Measurements from ENCODE around the gene CEND1.
"Not testable (repeated sequence)": the region's sequence is repeated elsewhere in the genome, so short reads cannot be mapped to it uniquely, and the experiment has no call there.

Gene CEND1

DNA sequence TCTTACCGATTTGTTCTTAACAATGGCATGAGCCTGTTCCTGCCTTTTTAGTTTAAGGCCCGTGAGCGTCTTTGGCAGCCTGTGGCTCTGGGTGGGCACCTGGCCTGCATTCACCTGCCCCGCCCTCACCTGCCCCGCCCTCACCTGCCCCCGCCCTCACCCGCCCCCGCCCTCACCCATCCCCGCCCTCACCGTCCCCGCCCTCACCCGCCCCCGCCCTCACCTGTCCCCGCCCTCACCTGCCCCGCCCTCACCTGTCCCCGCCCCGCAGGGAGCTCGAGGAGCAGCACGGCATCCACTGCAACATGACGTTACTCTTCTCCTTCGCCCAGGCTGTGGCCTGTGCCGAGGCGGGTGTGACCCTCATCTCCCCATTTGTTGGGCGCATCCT is 26.8 kb downstream of the CEND1 start:
- DNase-seq, result no peak

DNA sequence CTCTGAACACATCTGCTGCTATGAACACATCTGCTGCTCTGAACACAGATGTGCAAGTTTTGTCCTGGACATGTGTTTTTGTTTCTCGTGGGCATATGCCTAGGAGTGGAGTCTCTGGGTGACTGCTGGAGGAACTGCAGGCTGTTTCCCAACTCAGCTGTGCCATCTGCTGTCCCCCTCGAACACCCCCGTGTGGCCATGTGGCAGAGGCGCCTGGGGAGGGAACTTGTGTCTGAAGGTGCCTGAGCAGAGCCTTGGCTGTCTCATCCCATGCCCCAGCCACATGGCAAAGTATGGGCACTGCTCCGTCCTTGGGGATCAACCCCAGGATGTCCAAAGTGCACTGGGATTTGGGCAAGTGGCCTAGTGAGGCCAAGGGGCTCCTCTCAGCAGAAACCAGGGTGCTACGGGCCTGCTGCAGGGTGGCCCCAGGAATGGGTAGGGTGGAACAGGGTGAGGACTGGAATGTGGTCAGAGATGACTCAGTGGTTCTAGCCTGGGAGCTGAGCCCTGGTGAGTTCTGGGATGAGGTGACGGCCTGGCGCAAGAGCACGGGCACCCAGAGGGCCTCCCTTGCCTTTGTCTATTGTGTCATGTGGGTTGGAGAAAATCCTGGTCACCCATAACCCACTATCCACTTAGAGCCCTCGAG is 27.3 kb downstream of the CEND1 start:
- DNase-seq, result no peak

DNA sequence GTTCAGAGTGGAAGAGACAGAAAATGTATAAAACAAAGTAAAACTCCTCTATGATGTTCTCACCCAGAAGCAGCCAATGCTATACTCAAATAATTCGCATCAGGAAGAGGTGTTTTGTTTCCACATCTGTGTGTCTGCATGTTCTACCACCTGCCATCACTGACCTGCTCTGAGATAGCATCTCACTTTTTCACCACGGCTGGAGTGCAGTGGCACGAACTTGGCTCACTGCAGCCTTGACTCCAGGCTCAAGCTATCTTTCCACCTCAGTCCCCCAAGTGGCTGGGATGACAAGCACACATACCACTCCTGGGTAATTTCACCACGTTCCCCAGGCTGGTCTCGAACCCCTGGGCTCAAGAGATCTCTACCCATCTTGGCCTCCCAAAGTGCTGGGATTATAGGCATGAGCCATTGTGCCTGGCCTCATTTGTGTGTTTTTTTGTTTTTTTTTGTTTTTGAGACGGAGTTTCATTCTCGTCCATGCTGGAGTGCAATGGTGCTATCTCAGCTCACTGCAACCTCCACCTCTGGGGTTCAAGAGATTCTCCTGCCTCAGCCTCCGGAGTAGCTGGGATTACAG is 28.3 kb downstream of the CEND1 start:
- no peak for DNase-seq

DNA sequence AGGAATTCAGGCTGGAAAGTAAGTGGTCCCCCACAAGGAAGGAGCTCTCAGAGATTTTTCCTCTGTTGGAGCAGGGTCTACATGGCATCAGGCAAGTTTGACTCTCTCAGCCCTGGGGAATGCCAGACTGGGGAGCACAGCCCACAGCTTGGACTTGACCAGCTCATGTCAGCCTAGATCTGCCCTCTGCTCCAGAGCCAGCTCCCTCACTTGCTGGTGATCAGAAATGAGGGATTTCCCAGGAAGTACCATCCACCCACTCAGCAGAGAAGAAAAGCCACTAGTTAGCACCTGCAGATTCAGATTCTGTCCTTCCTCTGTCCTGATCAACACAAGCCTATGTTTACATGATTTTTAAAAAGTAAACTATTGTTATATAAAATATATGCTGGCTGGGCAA is 29.7 kb downstream of the CEND1 start:
- no peak for DNase-seq

DNA sequence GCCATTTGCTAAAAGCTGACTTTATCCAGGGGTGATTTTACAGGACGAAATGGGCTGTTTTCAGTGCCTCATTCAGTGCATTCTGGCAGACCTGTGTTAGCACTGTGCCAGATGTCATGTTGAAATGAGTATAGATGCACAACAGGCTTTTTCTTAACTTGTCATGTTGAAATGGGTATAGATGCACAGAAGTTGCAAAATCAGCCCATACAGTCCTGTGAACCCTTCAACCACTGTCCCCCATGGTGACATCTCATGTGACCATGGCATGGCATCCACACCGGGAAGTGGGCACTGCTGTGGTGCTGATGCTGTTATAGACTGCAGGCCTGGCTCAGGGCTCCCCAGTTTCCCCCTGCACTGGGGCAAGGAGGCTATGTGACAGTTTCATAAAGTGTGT is 40.2 kb downstream of the CEND1 start:
- DNase-seq, result no peak

DNA sequence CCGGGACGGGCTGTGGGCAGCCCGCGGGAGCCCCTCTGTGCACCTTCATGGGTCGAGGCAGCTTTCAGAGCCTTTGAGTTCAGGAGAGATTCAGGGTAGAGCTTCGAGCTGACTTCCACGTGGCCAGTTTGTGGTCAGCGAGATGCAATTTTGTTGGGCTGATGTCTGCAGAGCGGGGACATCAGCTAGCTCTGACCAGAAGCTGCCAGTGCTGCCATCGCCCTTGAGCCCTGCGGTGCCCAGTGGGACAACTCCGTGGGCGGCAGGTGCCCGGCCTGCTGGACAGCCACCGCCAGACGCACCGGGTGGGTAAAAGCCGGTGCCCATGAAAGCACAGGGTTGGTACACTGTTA is 41.9 kb downstream of the CEND1 start:
- DNase-seq, result no peak

DNA sequence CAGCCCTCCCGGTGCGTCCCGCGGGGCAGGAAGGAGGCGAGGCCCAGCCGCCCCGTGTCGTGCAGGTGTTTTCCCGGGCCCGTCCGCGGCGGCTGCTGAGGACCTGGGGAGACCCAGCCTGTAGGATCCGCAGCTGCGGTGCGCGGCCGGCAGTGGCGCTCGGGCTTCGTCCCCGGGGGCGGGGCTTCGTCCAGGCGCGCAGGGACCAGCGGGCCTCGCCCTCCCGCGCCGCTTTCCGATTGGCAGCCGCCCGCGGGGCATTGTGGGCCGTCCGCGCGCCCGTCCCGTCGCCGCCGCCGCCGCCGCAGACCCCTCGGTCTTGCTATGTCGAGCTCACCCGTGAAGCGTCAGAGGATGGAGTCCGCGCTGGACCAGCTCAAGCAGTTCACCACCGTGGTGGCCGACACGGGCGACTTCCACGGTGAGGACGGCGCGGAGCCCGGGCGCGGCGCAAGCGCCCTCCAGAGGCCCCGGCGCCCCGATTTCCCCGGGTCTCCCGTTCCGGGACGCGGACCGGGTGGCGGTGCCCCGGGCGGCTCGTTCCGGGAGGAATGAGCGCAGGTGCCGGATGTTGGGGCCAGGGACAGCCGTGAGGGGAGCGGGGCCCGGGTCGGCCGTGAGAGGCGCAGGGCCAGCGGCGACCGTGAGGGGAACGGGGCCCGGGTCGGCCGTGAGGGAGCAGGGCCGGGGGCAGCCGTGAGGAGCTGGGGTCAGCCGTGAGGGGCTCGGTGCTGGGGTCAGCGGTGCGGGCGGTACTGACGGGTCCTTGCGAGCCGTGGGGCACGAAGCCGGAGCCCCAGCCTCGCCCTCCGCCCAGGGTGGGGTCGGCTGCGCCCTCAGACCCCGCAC is 42.5 kb downstream of the CEND1 start, which contains the start of gene TALDO1:
Gene TALDO1, plus strand, starts transcription at position 307 of the 849 bp plus-strand sequence. Its CDS starts 18 bp downstream, at position 325.
- peak; percentile 87 for DNase-seq

DNA sequence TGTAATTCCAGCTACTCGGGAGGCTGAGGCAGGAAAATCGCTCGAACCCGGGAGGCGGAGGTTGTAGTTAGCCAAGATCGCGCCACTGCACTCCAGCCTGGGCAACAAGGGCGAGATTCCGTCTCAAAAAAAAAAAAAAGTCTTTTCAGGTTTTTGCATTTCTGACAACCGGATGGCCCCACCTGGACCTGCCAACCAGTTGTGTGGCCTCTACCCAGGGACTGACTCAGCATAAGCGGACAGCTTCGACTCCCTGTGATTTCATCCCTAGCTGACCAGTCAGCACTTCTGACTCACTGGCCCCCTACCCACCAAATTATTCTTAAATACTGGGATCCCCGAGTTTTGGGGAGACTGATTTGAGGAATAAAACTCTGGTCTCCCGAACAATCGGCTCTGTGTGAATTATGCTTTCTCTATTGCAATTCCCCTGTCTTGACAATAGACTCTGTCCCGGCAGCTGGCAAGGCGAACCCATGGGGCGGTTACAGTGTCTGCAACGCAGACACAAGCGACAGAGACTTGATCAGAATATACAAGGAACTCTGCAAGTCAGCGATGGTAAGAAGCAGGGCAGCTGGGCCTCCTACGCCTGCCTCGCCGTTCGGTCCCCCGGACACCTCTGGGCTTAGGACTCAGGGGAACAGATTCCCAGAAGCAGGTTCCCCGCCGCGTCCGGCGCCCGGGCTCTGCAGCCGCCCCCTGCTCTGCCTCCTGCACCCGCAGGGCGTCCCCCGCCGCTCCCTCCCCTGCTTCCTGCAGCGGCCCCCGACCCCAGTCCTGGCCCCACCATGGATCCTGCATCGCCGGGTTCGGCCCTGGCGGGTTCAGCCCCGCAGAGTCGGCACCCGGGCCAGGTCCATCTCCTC is 43.4 kb downstream of the CEND1 start:
- DNase-seq, result peak in 1 of 2 donors; percentile 28

DNA sequence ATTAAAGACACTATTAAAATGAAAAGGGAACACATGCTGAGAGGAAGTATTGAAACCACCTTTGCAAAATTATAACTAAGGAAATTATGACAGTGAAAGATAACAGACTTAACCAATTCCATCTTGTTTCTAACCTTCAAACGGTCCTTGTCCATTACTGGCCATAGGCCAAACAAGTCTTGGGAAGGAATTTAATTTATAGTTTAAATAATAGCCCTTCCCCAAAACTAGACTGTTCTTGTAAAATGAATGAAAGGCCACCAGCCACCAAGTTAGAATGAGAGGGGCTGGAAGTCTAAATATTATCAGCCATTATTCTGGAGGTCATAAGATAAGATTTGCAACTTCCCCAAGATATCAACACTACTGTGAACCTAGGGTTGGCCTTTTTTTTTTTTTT is 44.5 kb downstream of the CEND1 start:
- DNase-seq, result no peak

DNA sequence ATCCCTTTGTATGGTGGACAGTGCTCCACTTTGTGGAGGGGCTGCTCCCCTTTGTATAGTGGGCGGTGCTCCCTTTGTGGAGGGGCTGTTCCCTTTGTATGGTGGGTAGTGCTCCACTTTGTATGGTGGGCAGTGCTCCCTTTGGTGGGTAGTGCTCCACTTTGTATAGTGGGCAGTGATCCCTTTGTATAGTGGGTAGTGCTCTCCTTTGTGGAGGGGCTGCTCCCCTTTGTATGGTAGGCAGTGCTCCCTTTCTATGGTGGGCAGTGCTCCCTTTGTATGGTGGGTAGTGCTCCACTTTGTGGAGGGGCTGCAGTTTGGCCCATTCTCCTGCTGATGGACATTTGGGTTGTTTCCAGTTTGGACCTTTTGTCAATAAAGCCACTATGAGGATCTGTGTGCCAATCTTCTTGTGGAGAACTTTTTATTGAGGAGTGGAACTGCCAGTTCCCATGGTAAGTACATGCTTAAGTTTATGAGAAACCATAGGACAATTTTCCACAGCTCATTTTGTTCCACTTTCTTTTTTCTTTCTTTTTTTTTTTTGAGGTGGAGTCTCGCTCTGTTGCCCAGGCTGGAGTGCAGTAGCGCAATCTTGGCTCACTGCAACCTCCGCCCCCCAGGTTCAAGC is 47.2 kb downstream of the CEND1 start:
- DNase-seq, result no peak

DNA sequence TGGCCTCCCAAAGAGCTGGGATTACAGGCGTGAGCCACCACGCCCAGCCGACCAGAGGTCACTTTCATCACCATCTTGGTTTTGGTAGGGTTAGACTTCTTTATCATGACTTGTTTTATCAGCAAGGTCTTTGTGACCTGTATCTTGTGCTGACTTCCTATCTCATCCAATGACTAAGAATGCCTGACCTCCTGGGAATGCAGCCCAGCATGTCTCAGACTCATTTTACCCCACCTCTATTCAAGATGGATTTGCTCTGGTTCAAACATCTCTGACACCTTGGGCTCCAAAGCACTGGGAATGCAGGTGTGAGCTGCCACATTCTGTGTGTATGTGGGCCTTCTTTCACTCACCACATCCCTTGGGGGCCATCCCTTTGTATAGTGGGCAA is 47.7 kb downstream of the CEND1 start:
- no peak for DNase-seq

DNA sequence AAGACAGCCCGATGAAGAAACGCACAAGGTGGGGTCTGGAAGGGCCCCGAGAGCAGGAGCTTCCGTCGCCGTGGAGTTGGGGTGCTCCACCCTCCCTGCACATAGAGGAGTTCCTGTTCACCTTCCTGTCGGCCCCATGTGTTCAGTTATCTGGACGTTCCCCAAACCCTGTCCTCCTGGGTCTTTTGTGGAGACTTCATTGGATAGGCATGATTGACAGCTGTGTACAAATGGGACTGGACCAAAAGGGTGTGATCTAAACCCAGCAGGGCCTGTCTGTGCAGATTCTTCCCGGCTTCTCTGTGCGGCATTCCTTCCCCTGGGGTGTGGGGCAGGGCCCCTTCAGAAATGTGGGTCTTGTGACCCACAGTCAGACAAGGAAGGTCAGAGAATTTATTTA is 52.0 kb downstream of the CEND1 start:
- DNase-seq, result not testable (repeated sequence)

DNA sequence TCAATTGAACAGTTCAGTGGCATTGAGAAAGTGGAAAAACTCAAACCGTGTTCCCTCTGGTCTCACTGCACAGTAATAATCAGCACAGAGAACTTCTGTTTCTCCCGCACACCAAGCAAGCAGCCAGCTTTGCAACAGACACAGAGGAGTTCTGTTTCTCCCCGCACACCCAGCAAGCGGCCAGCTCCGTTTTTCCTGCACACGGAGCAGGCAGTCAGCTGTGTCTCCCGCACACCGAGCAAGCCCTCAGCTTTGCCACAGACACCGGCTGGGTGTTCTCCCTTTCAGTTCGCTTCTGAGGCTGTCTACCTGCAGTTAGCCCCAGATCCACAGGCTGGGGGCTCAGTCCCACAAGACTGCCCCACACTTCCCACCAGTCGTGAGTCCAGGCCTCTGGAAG is 52.5 kb downstream of the CEND1 start:
- no peak for DNase-seq

All from CD4-positive, alpha-beta T cell treated with Interleukin-1 beta for 1 hour (primary cell).